Astrocyte (in vitro differentiated cells and primary cell): Measurements from ENCODE around the gene PPP2R5C.

Source experiments
- CTCF ChIP-seq: IDR thresholded peaks from 2 replicates; pipeline ENCODE4 v1.5.1; 2011; ENCODE audit warnings: low read depth, mild to moderate bottlenecking, inconsistent platforms, low read length, moderate library complexity; ENCODE audit not compliant: insufficient read depth
- EZH2 ChIP-seq: IDR thresholded peaks from 2 replicates; pipeline ENCODE4 v1.6.1; 2012; ENCODE audit warnings: mild to moderate bottlenecking, low read length, inconsistent platforms; ENCODE audit not compliant: insufficient read depth

- no peak for TF ChIP-seq CTCF
- TF ChIP-seq EZH2 = no peak
Observed at GRCh38 chr14:101908795-101909194, 147.3 kb downstream of the PPP2R5C start.
